ENCODE data around the gene PRKCA.
"Not testable (repeated sequence)": the region's sequence is repeated elsewhere in the genome, so short reads cannot be mapped to it uniquely, and the experiment has no call there.

PRKCA gene

GRCh38 chr17:66395961-66396360 lies 93.5 kb downstream of the PRKCA start:
- Mint-ChIP-seq H3K4me1 (peaks cover 23% of the 10 kb centered on the region), H3K36me3 (no peaks in the 10 kb centered on the region), H3K9me3 (peaks cover 2% of the 10 kb centered on the region), H3K27ac (no peak overlapping the region), H3K4me3 (no peak overlapping the region)
- DNase-seq (ENCODE audit: low spot score in 2 of 2) (no peak), ATAC-seq (no peak)

GRCh38 chr17:66397486-66397885 lies 95.1 kb downstream of the PRKCA start:
- H3K9me3 Mint-ChIP-seq = peaks cover 2% of the 10 kb centered on the region
- DNase-seq (ENCODE audit: low spot score in 2 of 2) = no peak

GRCh38 chr17:66398059-66398458 lies 95.6 kb downstream of the PRKCA start:
- Mint-ChIP-seq H3K27ac (peak overlapping the region; percentile 9), H3K4me3 (peak overlapping the region; percentile 1), H3K36me3 (no peaks in the 10 kb centered on the region), H3K4me1 (peaks cover 44% of the 10 kb centered on the region), H3K9me3 (peaks cover 2% of the 10 kb centered on the region)
- ATAC-seq (no peak), DNase-seq (ENCODE audit: low spot score in 2 of 2) (no peak)

More at GRCh38 chr17:66397486-66397885, 95.1 kb downstream of the PRKCA start:
- peaks cover 38% of the 10 kb centered on the region for H3K4me1 Mint-ChIP-seq
- H3K4me3 Mint-ChIP-seq = no peak overlapping the region
- peak; percentile 38 for ATAC-seq
- H3K27ac Mint-ChIP-seq = no peak overlapping the region
- H3K36me3 Mint-ChIP-seq = no peaks in the 10 kb centered on the region

GRCh38 chr17:66398617-66399016 lies 96.2 kb downstream of the PRKCA start:
- peak overlapping the region; percentile 9 for H3K27ac Mint-ChIP-seq
- H3K9me3 Mint-ChIP-seq = peaks cover 2% of the 10 kb centered on the region
- H3K4me3 Mint-ChIP-seq = peak overlapping the region; percentile 1
- no peaks in the 10 kb centered on the region for H3K36me3 Mint-ChIP-seq
- peaks cover 50% of the 10 kb centered on the region for H3K4me1 Mint-ChIP-seq
- ATAC-seq (no peak), DNase-seq (ENCODE audit: low spot score in 2 of 2) (no peak)

GRCh38 chr17:66399441-66399840 lies 97.0 kb downstream of the PRKCA start:
- ATAC-seq (peak; percentile 87), DNase-seq (ENCODE audit: low spot score in 2 of 2) (no peak)
- H3K36me3 Mint-ChIP-seq = no peaks in the 10 kb centered on the region
- peaks cover 2% of the 10 kb centered on the region for H3K9me3 Mint-ChIP-seq
- peak overlapping the region; percentile 33 for H3K27ac Mint-ChIP-seq
- H3K4me1 Mint-ChIP-seq = peaks cover 55% of the 10 kb centered on the region
- peak overlapping the region; percentile 1 for H3K4me3 Mint-ChIP-seq

- peak; percentile 40 for ATAC-seq
- Mint-ChIP-seq H3K4me1 (peaks cover 57% of the 10 kb centered on the region), H3K4me3 (peak overlapping the region; percentile 1)
- not testable (repeated sequence) for H3K36me3 Mint-ChIP-seq, H3K9me3 Mint-ChIP-seq, H3K27ac Mint-ChIP-seq
- DNase-seq (ENCODE audit: low spot score in 2 of 2) = peak in 1 of 2 donors; percentile 54
These were observed 97.8 kb downstream of the PRKCA start for GRCh38 chr17:66400041-66400688.

- Mint-ChIP-seq H3K27ac (no peak overlapping the region), H3K36me3 (no peaks in the 10 kb centered on the region), H3K4me1 (peaks cover 60% of the 10 kb centered on the region), H3K9me3 (peaks cover 2% of the 10 kb centered on the region), H3K4me3 (no peak overlapping the region)
- ATAC-seq = no peak
- DNase-seq (ENCODE audit: low spot score in 2 of 2) = no peak
These were observed 98.3 kb downstream of the PRKCA start for GRCh38 chr17:66400698-66401097.

GRCh38 chr17:66401364-66401763 lies 99.0 kb downstream of the PRKCA start:
- Mint-ChIP-seq H3K4me1 (peaks cover 59% of the 10 kb centered on the region), H3K27ac (peak overlapping the region; percentile 6), H3K36me3 (no peaks in the 10 kb centered on the region), H3K4me3 (no peak overlapping the region), H3K9me3 (peaks cover 2% of the 10 kb centered on the region)
- ATAC-seq (peak; percentile 60), DNase-seq (ENCODE audit: low spot score in 2 of 2) (no peak)

GRCh38 chr17:66403846-66404556 lies 101.6 kb downstream of the PRKCA start:
- Mint-ChIP-seq H3K9me3 (peaks cover 2% of the 10 kb centered on the region), H3K4me1 (peaks cover 62% of the 10 kb centered on the region), H3K4me3 (no peak overlapping the region), H3K36me3 (no peaks in the 10 kb centered on the region), H3K27ac (no peak overlapping the region)
- no peak for DNase-seq (ENCODE audit: low spot score in 2 of 2)
- no peak for ATAC-seq

- DNase-seq (ENCODE audit: low spot score in 2 of 2) = no peak
- peak overlapping the region; percentile 85 for H3K27ac Mint-ChIP-seq
- H3K4me3 Mint-ChIP-seq = peak overlapping the region; percentile 71
These were observed 103.6 kb downstream of the PRKCA start for GRCh38 chr17:66405836-66406677.

GRCh38 chr17:66406701-66407644 lies 104.6 kb downstream of the PRKCA start:
- peak overlapping the region; percentile 85 for H3K27ac Mint-ChIP-seq
- H3K4me3 Mint-ChIP-seq = peak overlapping the region; percentile 71
- no peaks in the 10 kb centered on the region for H3K9me3 Mint-ChIP-seq
- H3K4me1 Mint-ChIP-seq = peaks cover 43% of the 10 kb centered on the region
- DNase-seq (ENCODE audit: low spot score in 2 of 2) (no peak), ATAC-seq (peak; percentile 51)
- no peaks in the 10 kb centered on the region for H3K36me3 Mint-ChIP-seq

More at GRCh38 chr17:66405836-66406677, 103.6 kb downstream of the PRKCA start:
- H3K9me3 Mint-ChIP-seq = no peaks in the 10 kb centered on the region
- peaks cover 52% of the 10 kb centered on the region for H3K4me1 Mint-ChIP-seq
- no peaks in the 10 kb centered on the region for H3K36me3 Mint-ChIP-seq
- no peak for ATAC-seq

GRCh38 chr17:66407864-66408263 lies 105.5 kb downstream of the PRKCA start:
- ATAC-seq (no peak), DNase-seq (ENCODE audit: low spot score in 2 of 2) (no peak)
- H3K36me3 Mint-ChIP-seq = no peaks in the 10 kb centered on the region
- no peak overlapping the region for H3K27ac Mint-ChIP-seq
- H3K4me3 Mint-ChIP-seq = no peak overlapping the region
- no peaks in the 10 kb centered on the region for H3K9me3 Mint-ChIP-seq
- peaks cover 38% of the 10 kb centered on the region for H3K4me1 Mint-ChIP-seq

- Mint-ChIP-seq H3K4me3 (no peak overlapping the region), H3K36me3 (no peaks in the 10 kb centered on the region), H3K4me1 (peaks cover 23% of the 10 kb centered on the region), H3K27ac (no peak overlapping the region), H3K9me3 (no peaks in the 10 kb centered on the region)
- DNase-seq (ENCODE audit: low spot score in 2 of 2) = no peak
- ATAC-seq = peak; percentile 72
These were observed 109.1 kb downstream of the PRKCA start for GRCh38 chr17:66411520-66411919.

- DNase-seq (ENCODE audit: low spot score in 2 of 2) (no peak), ATAC-seq (no peak)
- H3K9me3 Mint-ChIP-seq = no peaks in the 10 kb centered on the region
- no peak overlapping the region for H3K4me3 Mint-ChIP-seq
- no peak overlapping the region for H3K27ac Mint-ChIP-seq
- peaks cover 13% of the 10 kb centered on the region for H3K4me1 Mint-ChIP-seq
- no peaks in the 10 kb centered on the region for H3K36me3 Mint-ChIP-seq
These were observed 110.6 kb downstream of the PRKCA start for GRCh38 chr17:66412857-66413558.

Data from stimulated activated effector memory CD8-positive, alpha-beta T cell treated with anti-CD3 and anti-CD28 coated beads, Interleukin-12 subunit alpha, Interleukin-12 subunit beta, amount 100 ng/mL, for 72 hours (primary cell).